NCI-H1105 (cell line): ENCODE results near the gene DBH.

ENCODE experiments used
- DNase-seq: peaks from one replicate; lab custom pipeline; 2025; lab: John Stamatoyannopoulos, UW

The DBH gene

GRCh38 chr9:133635533-133636531 lies at the start of gene DBH:
Gene DBH (plus strand): TSS chr9:133636363. CDS start chr9:133636372, 9 bp downstream.
- no peak for DNase-seq

GRCh38 chr9:133587051-133587450 lies 49.1 kb upstream of the DBH start:
- DNase-seq, result no peak

GRCh38 chr9:133587466-133587865 lies 48.7 kb upstream of the DBH start:
- DNase-seq, result no peak

- no peak for DNase-seq
These were observed 46.5 kb upstream of the DBH start for GRCh38 chr9:133589454-133590227.

DNA sequence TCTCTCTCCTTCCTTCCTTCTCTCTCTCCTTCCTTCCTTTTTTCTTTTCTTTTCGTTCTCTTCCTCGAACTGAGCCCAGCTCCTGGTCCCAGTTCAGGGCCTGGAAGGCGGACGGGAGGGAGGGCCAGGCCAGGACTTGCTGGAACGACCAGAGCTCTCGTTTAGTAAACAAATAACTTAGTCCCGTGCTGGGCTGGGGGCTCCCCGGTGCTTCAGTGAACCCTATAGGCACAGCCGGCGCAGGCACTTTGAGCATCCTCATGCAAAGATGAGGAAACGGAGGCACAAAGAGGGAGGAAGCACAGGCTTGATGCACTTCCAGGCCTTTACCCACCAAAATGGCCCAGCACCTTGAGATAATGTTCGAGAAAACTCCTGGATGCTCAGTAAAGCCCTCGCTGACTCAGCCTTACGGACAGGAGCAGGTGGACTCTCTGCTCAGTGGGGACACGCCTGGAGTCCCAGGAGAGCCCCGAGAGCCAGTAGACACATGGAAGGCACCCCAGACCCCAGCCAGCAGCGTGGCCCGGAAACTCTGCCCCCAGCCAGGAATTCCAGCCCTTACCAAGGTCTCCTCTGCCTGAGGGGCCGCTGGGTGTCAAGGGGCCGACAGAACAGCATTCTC lies 45.8 kb upstream of the DBH start:
- no peak for DNase-seq

- DNase-seq, result no peak
These were observed 44.9 kb upstream of the DBH start for GRCh38 chr9:133591116-133591910.

DNA sequence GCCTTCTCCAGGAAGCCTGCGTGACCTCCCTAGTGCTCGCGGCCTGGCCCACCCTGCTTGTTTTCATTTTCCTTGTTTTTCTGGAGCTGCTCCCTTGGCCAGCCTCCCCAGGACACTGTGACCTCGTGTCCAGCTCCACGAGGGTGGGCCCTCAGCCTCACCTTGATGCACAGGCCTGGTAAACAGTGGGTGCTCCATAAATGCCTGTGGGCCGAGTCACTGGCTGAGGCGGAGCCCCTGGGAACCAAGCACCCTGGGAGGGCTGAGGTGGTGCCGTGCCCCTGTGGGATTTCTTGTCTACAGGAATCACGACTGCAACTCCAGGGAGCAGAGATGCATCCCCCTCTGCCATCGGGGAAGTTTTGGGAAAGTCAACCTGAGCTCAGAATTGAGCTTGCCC lies 44.2 kb upstream of the DBH start:
- no peak for DNase-seq

GRCh38 chr9:133592731-133593409 lies 43.3 kb upstream of the DBH start:
- DNase-seq, result no peak

DNA sequence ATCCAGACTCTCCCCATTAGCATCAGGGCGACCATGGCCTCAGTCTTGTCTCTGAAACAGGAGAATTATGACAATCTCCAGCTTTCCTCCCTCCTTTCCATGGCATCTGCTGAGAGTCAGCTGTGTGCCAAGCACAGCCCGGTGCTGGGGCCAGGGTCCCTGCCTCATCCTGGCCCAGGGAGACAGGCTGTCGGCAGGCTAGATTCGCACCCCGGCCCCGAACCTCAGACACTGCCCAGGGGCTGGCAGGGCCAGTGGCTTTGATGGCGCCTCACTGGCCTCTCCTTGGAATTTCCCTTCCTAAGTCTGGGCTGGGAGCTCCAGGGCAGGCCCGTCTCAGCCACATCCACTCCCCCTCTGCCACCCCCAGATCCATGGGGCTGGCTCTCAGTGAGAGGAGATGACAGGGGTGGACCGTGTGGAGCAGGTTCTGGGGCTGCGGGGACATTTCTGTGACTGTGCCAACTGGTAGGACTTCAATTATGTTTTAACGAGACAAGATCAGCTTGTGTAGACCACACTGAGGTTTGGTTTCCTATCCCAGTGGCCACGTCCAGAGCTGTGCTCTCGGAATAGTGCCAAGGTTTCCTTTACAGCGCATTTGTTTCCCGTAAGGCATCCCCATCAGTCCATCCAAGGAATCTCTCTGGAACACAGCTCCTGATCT lies 42.4 kb upstream of the DBH start:
- DNase-seq, result no peak

DNA sequence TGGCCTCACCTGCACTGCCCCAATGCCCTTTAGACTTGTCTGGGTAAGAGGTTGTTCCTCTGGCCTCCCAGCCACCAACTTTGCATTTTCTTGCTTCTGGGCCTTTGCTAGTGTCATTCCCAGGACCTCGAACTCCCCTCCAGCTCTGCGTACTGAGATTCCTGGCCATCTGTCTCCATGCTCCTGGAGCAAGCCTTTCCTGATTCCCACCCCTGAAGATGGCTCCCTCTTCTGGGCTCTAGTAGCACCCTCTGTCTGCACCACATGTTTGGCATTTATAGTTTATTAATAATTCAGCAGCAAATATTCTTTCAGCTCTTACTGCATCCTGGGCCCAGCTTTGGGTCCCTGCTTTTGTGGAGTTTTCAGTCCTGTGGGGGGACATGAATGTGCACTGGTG lies 41.9 kb upstream of the DBH start:
- no peak for DNase-seq

DNA sequence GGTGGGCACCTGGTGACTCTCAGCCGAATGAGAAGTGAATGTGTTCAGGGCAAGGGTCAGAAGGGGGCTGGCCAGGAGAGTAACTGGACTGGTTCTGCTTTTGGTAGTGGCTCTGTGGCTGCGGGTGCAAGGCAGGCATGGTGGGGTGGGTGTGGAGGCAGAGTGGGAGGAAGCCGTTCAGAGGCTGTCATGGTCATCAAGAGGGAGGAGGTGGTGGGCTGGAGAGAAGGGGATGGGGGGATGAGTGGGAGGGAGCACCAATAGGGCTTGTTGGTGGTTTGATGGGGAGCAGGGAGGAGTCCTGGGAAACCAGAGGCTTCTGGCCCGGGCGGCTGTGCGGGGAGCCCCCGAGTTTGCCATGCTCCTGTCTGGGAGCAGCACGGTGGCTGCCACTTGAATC lies 40.3 kb upstream of the DBH start:
- DNase-seq, result no peak

GRCh38 chr9:133597316-133597957 lies 38.7 kb upstream of the DBH start:
- peak; percentile 25 for DNase-seq

DNA sequence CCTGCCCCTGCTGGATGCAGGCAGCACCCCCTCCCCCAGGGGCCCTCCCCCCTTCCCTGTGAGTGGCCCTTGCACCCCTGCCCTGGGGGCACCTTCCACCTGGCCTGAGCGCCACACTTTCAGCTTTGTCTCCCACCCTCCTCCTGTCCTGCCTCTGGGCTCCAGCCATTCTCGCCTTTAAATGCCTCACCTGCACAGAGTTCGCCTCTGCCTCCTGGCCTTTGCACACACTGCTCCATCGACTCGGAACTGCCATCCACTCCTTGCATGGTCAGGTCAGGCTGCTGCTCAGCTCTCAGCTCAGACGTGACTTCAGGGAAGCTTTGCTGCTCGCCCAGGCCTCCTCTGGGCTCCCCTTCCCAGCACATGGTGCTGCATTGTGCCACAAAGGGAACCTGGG lies 37.2 kb upstream of the DBH start:
- no peak for DNase-seq

- DNase-seq, result no peak
These were observed 36.5 kb upstream of the DBH start for GRCh38 chr9:133599470-133600173.

GRCh38 chr9:133600739-133601138 lies 35.4 kb upstream of the DBH start:
- DNase-seq, result no peak

GRCh38 chr9:133601746-133602145 lies 34.4 kb upstream of the DBH start:
- DNase-seq, result no peak

GRCh38 chr9:133602277-133602676 lies 33.9 kb upstream of the DBH start:
- DNase-seq, result peak; percentile 27

DNA sequence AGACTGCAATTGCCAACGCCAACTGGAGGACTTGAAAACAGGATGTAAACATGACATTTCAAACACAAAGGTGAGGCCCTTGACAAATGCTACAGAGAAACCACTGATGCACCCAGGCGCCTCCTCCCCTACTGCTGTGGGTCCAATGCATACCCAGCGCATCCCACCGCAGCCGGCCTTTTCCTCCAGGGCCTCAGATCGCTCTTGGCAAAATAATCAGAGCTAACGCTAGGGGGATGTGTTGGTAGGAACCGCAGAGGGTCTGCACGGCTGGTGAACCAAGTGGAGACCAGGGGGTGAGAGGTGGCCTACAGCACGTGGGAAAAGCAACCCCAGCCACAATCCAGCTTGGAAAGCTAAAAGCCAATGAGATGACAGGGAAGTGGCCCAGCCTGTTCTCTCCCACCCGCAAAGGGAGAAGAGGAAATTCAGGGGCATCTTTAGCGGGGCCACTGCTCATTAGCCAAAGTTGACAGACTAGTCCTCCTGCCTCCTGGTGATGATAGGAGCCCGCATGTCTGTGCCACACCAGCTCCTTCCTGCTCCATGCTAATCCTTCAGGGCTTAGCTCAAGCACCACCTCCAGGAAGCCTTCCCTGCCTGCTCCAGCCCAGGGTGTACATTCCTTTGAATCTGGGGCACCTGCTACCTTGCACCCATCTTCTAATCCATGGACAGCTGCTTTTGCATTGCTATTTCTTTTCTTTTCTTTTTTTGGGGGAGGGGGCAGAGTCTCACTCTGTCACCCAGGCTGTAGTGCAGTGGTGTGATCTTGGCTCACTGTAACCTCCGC lies 32.8 kb upstream of the DBH start:
- DNase-seq, result no peak

GRCh38 chr9:133604214-133604613 lies 31.9 kb upstream of the DBH start:
- no peak for DNase-seq
